Measurements from ENCODE around the gene WDR74.
"Not testable (repeated sequence)": the region's sequence is repeated elsewhere in the genome, so short reads cannot be mapped to it uniquely, and the experiment has no call there.

WDR74 gene

DNA sequence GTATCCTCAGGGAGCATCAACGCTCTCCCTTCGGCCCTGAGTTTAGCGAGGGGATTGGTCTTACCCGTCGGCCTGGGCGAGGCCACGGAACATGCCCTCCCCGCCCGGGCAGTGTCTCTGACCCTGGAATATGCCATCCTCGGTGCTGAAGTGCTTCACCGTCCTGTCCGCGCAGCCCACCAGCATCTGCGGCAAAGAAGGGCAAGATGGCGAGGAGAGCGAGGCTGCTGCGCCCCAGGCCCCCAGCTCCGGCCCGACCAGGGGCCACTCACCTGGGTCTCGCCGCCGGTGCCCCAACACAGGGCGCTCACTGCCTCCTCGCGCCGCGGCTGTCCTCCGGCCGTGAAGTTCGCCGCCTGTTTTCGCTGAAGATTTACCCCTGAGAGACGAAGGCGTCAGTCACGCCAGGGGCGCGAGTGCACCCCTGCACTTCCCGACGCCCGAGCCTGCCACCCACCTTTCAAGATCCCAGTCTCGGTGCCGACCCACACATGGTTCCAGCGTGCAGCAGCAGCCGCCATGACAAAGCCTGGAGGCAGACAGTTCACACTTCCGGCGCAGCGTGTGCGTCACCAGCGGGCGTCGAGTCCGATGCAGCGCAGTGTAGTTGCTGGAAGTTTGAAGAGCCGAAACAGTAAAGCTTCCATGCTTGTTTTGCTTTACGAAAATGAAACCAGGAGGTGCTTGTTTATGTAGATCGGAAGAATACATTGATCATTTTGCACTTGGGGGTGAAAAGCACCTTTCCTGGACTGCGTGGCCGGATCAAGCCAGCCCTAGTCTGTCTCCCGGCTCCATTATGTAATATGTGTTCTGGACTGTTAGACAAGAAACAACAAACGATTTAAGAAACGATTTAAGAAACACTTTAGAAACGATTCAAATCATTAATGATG, at the start of gene WDR74:
TSS of gene WDR74 (minus strand) at position 541 of the 896 bp plus-strand sequence. CDS start at position 521, 20 bp downstream.
- peak; percentile 85 for DNase-seq (ENCODE audit: low spot score)

DNA sequence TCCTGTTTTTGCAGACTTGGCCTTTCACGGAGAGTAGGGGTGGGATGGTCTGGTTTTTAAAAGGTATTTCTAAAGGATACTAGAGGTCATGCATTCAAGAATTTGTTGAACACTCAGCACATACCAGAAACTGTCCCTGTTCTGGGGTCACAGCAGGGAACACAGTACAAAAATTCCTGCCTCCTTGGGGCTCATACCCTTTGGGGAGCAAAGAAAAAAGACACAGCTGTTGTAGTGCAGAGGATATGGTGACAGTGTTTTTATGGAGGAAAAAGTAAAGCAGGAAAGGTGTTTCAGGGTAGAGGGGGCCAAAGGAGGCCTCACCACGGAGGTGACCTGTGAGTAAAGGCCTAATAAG, 49.7 kb upstream of the WDR74 start:
- DNase-seq (ENCODE audit: low spot score), result no peak

DNA sequence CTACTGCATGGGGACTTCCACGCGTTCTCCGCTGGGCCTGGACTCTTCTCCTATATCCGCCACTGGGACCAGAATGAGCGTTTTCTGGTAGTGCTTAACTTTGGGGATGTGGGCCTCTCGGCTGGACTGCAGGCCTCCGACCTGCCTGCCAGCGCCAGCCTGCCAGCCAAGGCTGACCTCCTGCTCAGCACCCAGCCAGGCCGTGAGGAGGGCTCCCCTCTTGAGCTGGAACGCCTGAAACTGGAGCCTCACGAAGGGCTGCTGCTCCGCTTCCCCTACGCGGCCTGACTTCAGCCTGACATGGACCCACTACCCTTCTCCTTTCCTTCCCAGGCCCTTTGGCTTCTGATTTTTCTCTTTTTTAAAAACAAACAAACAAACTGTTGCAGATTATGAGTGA, 49.0 kb upstream of the WDR74 start:
- DNase-seq (ENCODE audit: low spot score), result no peak

DNA sequence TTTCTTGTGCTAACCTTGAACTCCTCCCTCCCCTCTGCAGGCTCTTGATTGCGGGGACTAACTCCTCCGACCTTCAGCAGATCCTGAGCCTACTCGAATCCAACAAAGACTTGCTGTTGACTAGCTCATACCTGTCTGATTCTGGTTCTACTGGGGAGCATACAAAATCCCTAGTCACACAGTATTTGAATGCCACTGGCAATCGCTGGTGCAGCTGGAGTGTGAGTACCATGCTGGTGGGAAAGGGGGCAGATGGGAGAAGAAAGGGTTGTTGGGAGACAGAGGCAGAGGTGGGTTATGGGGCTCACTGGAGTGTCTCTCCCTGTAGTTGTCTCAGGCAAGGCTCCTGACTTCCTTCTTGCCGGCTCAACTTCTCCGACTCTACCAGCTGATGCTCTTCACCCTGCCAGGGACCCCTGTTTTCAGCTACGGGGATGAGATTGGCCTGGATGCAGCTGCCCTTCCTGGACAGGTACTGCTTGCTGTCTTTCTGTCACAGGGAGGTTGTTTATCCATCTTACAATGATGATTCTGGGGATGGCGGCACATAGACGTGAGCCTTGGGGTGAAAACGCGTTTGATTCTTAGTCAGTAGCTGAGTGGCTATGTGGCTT, 45.9 kb upstream of the WDR74 start:
- no peak for DNase-seq (ENCODE audit: low spot score)

DNA sequence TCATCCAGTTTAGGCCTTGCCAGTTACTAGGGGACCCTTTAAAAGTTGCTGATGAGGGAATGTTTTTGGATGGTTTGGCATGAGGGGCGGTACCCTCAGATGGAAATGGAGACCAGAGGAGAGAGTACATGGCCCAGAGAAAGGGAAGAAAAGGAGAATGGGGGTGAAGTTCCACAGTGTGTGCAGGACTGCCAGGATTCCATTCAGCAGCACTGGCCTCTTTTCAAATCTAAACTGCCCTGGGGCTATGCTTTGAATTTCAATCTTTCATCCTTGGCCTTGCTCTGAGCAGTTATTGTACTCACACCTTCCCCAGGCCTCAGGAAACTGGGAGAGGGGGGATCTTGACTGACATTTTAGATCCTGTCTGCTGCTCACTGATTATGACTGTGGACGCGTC, 44.3 kb upstream of the WDR74 start:
- no peak for DNase-seq (ENCODE audit: low spot score)

- DNase-seq (ENCODE audit: low spot score), result no peak
Measured at GRCh38 chr11:62882788-62883501, 43.6 kb upstream of the WDR74 start.

DNA sequence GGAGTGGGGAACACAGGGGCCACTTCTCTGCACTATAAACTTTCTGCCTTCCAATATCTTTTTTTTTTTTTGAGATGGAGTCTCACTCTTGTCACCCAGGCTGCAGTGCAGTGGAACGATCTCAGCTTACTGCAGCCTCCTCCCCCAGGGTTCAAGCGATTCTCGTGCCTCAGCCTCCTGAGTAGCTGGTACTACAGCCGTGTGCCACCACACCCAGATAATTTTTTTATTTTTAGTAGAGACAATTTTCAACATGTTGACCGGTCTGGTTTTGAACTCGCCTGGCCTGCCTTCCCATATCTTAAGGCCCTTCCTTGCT, 43.0 kb upstream of the WDR74 start:
- DNase-seq (ENCODE audit: low spot score), result no peak

- DNase-seq (ENCODE audit: low spot score), result peak; percentile 96
Measured at GRCh38 chr11:62881579-62882430, 42.4 kb upstream of the WDR74 start.

- peak; percentile 86 for DNase-seq (ENCODE audit: low spot score)
Measured at GRCh38 chr11:62880803-62881578, 41.6 kb upstream of the WDR74 start, which contains the start of gene SLC3A2. Gene SLC3A2, plus strand, starts transcription at chr11:62880896. Its CDS starts 128 bp downstream, at chr11:62881024.

- DNase-seq (ENCODE audit: low spot score), result peak; percentile 84
Measured at GRCh38 chr11:62880231-62880802, 40.9 kb upstream of the WDR74 start.

DNA sequence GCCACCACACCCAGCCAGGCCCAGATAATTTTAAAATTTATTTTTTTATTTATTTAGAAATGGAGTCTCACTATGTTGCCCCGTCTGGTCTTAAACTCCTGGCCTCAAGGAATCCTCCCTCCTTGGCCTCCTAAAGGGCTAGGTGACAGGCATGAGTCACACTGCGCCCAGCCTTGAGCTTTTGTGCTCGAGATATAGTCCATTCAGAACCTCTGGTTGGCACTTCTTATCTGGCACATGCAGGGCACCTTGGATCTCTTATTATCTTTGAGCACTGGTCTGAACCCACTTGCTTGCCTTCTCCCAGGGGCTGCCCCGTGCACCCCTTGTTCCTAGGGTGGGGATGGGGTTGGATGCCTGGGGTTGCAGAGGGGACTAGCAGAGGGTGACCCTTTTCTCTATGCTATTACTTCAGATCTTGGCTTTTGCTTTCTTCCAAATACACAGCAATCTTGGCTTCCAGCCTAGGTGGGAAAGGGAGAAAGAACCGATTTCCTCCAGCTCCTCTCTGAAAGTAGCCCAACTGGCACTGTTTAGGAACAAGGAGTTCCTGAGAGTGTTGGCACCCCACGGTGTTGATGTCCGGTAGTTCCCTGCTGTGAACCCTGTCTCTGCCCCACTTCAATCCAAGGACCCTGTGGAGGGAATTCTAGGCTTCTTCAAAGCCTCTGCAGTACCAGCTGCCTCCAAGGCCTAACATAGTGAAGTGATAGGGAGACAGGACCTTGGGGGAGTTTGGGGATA, 40.0 kb upstream of the WDR74 start:
- no peak for DNase-seq (ENCODE audit: low spot score)

DNA sequence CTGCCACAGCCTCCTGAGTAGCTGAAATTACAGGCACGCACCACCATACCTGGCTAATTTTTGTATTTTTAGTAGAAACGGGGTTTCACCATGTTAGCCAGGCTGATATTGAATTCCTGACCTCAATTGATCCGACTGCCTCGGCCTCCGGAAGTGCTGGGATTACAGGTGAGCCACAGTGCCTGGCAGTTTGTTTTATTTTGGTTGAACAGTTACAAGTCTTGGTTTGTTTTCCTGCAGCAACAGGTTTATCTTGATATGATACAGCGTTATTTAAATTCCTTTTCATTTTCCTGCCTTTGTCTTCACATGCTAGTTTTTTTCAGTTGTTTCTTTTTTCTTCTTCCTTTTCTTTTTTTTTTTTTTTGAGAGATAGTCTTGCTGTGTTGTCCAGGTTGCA, 37.3 kb upstream of the WDR74 start:
- DNase-seq (ENCODE audit: low spot score), result no peak

DNA sequence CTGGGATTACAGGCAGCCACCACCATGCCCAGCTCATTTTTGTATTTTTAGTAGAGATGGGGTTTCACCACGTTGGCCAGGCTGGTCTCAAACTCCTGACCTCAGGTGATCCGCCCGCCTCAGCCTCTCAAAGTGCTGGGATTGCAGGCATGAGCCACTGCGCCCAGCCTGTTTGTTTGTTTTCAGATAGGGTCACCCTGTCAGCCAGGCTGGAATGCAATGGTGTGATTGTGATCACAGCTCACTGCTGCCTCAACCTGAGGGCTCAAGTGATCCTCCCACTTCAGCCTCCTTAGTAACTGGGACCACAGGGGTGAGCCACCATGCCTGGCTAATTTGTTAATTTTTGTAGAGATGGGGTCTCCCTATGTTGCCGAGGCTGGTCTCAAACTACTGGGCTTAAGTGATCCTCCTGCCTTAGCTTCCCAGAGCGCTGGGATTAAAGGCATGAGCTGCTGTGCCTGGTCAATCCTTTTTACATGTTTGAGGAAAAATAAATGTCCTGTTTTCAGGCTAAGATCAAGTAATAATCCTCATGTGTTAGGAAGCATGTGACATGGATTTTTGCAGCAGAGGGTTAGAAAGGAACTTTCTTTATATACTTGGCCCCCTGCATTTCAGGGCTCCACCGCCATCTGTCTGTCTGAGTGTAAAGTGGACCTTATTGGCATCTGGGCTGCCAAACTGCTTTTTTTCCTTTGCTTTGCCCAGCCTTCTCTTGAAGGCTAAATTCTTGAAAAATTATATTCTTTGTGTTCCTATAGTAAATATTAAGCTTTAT, 36.5 kb upstream of the WDR74 start:
- DNase-seq (ENCODE audit: low spot score), result no peak

GRCh38 chr11:62874851-62875250, 35.5 kb upstream of the WDR74 start:
- DNase-seq (ENCODE audit: low spot score), result no peak

DNA sequence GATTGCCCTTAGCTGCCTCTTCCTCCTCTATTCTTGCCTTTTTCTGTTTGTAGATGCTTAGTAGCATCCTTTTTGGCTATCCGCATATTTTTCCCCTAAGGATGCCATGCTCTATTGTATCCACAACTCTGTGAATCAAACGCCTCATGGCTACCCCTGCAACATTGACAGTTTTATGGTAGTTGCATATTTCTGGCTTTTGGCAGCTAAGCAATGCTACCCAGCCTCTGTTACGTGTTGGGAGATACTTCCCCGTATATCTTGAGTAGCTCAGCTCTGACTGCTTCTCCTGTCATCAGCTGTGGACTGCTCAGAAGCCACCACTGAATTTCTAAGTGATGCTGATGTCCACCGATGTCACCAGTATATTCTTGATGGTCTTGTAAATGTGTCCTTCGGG, 26.2 kb upstream of the WDR74 start:
- DNase-seq (ENCODE audit: low spot score), result no peak

GRCh38 chr11:62863687-62864335, 24.4 kb upstream of the WDR74 start:
- DNase-seq (ENCODE audit: low spot score), result no peak

GRCh38 chr11:62861564-62862192, 22.3 kb upstream of the WDR74 start:
- DNase-seq (ENCODE audit: low spot score), result not testable (repeated sequence)

DNA sequence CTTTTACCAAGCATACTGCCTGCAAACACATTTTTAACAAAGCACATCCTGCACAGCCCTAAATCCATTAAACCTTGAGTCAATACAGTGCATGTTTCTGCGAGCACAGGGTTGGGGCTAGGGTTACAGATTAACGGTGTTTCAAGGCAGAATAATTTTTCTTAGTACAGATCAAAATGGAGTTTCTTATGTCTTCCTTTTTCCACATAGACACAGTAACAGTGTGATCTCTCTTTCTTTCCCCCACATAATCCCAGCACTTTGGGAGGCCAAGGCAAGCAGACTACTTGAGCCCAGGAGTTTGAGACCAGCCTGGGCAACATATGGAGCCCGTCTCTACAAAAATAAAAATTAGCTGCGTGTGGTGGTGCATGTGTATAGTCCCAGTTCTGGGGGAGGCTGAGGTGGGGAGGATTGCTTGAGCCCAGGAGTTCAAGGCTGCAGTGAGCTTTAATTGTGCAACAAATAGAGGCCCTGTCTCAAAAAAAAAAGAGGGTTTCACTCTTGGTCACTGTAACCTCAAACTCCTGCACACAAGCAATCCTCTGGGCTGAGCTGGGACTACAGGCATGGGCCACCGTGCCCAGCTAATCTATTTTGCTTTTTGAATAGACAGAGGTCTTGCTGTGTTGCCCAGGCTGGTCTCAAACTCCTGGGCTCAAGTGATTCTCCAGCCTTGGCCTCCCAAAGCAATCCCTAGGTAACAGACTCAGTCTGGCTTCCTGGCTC, 21.6 kb upstream of the WDR74 start:
- DNase-seq (ENCODE audit: low spot score), result no peak
